Peyer's patch (tissue), 4 donors: ENCODE data around the gene ZNF428. TPM values are rescaled to one million over a fixed set of nuclear protein-coding genes. Genes with fewer than 3 reads are reported as not detected.

Experiments
- DNase-seq, 3 donors: peaks; one replicate each; pipeline ENCODE4 v3.0.0-alpha.2; 2017 to 2019
- H3K27ac ChIP-seq, 4 donors: fragments of 200-600 bp; sonication (generic); one replicate each; pipeline ENCODE4 v1.5.1; 2016 to 2019
- H3K27me3 ChIP-seq, 2 donors: fragments of 200-600 bp; sonication (generic); one replicate each; pipeline ENCODE4 v1.5.1; 2019
- H3K36me3 ChIP-seq, 3 donors: fragments of 200-600 bp; sonication (generic); one replicate each; pipeline ENCODE4 v1.5.1; 2016 to 2019
- H3K4me1 ChIP-seq, 4 donors: fragments of 200-600 bp; sonication (generic); one replicate each; pipeline ENCODE4 v1.5.1; 2016 to 2019
- H3K4me3 ChIP-seq, 4 donors: fragments of 200-600 bp; sonication (generic); 1 replicate in 3 of 4; 2 replicates in 1 of 4; pipeline ENCODE4 v1.5.1; 2016 to 2019; ENCODE audit warnings: mild to moderate bottlenecking in 1 of 4
- H3K9me3 ChIP-seq, 4 donors: fragments of 200-600 bp; sonication (generic); one replicate each; pipeline ENCODE4 v1.5.1; 2016 to 2019; ENCODE audit warnings: mild to moderate bottlenecking in 1 of 4
- CTCF ChIP-seq, 6 experiments: fragments of 450-650 bp in 4 of 6; fragments of 200-600 bp in 2 of 6; sonication (generic) in 1 of 6; IDR thresholded peaks; one replicate each; pipeline ENCODE4 v1.5.1; 2017 to 2019; ENCODE audit warnings: antibody characterized with exemption in 6 of 6, mild to moderate bottlenecking in 3 of 6, moderate library complexity in 1 of 6
- POLR2A ChIP-seq, 2 donors: fragments of 450-650 bp; IDR thresholded peaks; one replicate each; pipeline ENCODE4 v1.5.1; 2017; ENCODE audit warnings: antibody characterized with exemption in 2 of 2, mild to moderate bottlenecking in 2 of 2, moderate library complexity in 2 of 2
- total RNA-seq, 4 donors: library from RNA; depleted of rRNA; stranded (reverse); fragments of >200 nt; gene quantifications; one replicate each; pipeline ENCODE4 v1.1.0, GENCODE V29; 2016

The ZNF428 gene
- total RNA-seq, 4 donors from 2014 or later = 10.5 to 28.1 (median 11.6) TPM

DNA sequence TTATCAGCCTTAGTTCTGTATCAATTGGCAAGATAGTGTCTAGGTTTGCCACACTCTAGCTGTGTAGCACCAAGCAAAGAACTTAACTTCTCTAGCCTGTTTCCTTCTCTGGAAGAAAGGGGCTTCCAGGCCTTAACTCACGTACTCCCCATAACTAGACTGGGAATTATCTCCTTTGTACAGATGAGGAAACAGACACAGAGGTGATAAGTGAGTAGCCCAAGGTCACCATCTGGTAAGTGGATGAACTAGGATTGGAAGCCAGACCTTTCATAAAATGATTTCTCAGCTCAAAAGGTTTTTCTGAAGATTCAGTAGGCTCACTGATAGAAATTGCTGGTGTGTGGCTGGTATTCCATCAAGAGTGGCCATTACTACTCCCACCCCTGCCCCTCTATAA, 3.1 kb downstream of the ZNF428 start:
- no peak for DNase-seq
- peaks cover 0 to 4% (median 2%) of the 10 kb centered on the region in 4 donors for H3K4me1 ChIP-seq
- no peak for TF ChIP-seq POLR2A (IDR thresholded peaks at IDR 0.05)
- TF ChIP-seq CTCF (IDR thresholded peaks at IDR 0.05) = no peak
- H3K27me3 ChIP-seq = no peaks in the 10 kb centered on the region
- H3K36me3 ChIP-seq = peaks cover 0 to 19% (median 0%) of the 10 kb centered on the region in 3 donors
- H3K9me3 ChIP-seq = no peaks in the 10 kb centered on the region
- H3K4me3 ChIP-seq = no peak overlapping the region
- no peak overlapping the region for H3K27ac ChIP-seq

DNA sequence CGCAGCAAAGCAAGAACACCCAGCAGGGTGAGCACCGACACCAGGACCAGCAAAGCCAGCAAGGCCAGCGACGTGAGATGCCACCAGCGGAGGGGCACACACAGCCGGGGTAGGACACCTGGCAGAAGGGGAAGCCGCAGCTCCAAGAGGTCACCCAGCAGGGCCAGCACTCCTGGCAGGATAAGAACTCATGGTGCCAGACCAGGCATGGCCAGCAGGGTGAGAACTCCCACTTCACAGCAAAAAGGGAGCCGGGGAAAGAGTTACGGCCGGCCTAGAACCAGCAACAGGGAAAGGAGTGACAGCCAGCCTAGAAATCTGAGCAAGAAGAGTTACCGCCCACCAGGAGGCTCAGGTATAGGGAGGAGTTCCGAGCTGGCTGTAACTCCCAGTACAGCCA, 7.1 kb downstream of the ZNF428 start:
- Histone ChIP-seq H3K27me3 (no peaks in the 10 kb centered on the region), H3K9me3 (no peaks in the 10 kb centered on the region), H3K4me1 (no peaks in the 10 kb centered on the region), H3K27ac (no peak overlapping the region), H3K4me3 (no peak overlapping the region), H3K36me3 (peaks cover 0 to 23% (median 0%) of the 10 kb centered on the region in 3 donors)
- TF ChIP-seq CTCF (IDR thresholded peaks at IDR 0.05) = no peak
- no peak for TF ChIP-seq POLR2A (IDR thresholded peaks at IDR 0.05)
- DNase-seq = no peak

- no peak for DNase-seq
- no peak for TF ChIP-seq CTCF (IDR thresholded peaks at IDR 0.05)
- no peak for TF ChIP-seq POLR2A (IDR thresholded peaks at IDR 0.05)
- no peaks in the 10 kb centered on the region for H3K4me1 ChIP-seq
- no peaks in the 10 kb centered on the region for H3K9me3 ChIP-seq
- H3K36me3 ChIP-seq = peaks cover 0 to 26% (median 0%) of the 10 kb centered on the region in 3 donors
- H3K27ac ChIP-seq = no peak within 1 kb of the TSS
- H3K4me3 ChIP-seq = no peak within 1 kb of the TSS
- H3K27me3 ChIP-seq = no peaks in the 10 kb centered on the region
Measured at GRCh38 chr19:43611788-43612187, 7.6 kb downstream of the ZNF428 start, which contains the start of gene SRRM5. TSS of gene SRRM5 (plus strand) at chr19:43612088. CDS start at chr19:43612122, 34 bp downstream.

DNA sequence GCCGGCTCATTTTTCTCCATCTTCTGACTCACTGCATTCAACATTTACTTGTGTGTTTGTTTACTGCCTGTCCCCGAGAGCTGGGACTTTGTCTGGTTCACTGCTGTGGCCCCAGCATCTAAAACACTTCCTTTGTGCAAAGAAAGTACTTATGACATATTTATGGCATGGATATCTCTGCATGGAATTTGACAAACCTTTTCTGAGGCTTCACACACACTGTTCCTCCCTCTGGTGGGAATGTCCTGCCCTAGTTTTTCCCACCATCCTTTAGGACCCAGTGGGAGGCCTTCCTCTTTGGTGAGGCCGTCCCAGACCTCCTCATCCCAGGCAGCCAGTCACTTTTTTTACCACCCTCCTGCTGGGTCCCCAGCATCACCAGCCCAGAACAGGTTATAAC, 8.9 kb downstream of the ZNF428 start:
- no peaks in the 10 kb centered on the region for H3K27me3 ChIP-seq

DNA sequence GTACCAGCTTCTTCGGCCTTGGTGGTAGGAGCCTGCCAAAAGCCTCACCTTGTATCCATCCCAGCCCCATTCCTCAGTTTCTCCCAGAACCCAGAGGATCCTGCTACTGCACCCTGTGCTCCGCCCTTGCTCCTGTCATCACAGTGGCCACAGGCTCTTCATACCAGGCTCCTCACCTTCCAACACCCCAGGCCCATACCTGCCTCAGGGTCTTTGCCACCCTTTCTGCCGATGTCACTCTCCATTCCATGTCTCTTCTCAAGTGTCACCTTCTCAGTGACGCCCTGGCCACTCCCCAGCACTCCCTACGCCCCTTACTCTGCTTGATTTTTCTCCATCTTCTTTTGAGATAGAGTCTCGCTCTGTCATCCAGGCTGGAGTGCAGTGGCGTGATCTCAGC, 9.6 kb downstream of the ZNF428 start:
- peaks cover 0 to 33% (median 0%) of the 10 kb centered on the region in 3 donors for H3K36me3 ChIP-seq
- no peaks in the 10 kb centered on the region for H3K27me3 ChIP-seq
- no peak overlapping the region for H3K27ac ChIP-seq
- H3K4me1 ChIP-seq = no peaks in the 10 kb centered on the region
- no peak for DNase-seq
- no peak overlapping the region for H3K4me3 ChIP-seq
- TF ChIP-seq CTCF (IDR thresholded peaks at IDR 0.05) (no peak), POLR2A (IDR thresholded peaks at IDR 0.05) (no peak)
- H3K9me3 ChIP-seq = no peaks in the 10 kb centered on the region

More for the DNA sequence above, 8.9 kb downstream of the ZNF428 start:
- TF ChIP-seq CTCF (IDR thresholded peaks at IDR 0.05) = no peak
- TF ChIP-seq POLR2A (IDR thresholded peaks at IDR 0.05) = no peak
- no peak for DNase-seq
- peaks cover 0 to 33% (median 0%) of the 10 kb centered on the region in 3 donors for H3K36me3 ChIP-seq
- no peak overlapping the region for H3K27ac ChIP-seq
- no peaks in the 10 kb centered on the region for H3K9me3 ChIP-seq
- H3K4me1 ChIP-seq = no peaks in the 10 kb centered on the region
- H3K4me3 ChIP-seq = no peak overlapping the region
